Hematopoietic multipotent progenitor cell treated with erythropoietin and hydrocortisone succinate and interleukin-3 and kit ligand, for 15 days (in vitro differentiated cells): ENCODE data around the gene CNN1.

ENCODE experiments used
- DNase-seq: peaks from one replicate; pipeline ENCODE4 v3.0.0-alpha.2; 2015; ENCODE audit warnings: low spot score

CNN1 gene

GRCh38 chr19:11538232-11539036, at the start of gene CNN1:
Gene CNN1 (plus strand): TSS chr19:11538851. CDS start chr19:11538928, 77 bp downstream.
- DNase-seq = no peak

- DNase-seq = no peak
These were observed 49.3 kb upstream of the CNN1 start for GRCh38 chr19:11489378-11489777.

- DNase-seq = no peak
These were observed 43.9 kb upstream of the CNN1 start for GRCh38 chr19:11494634-11495285.

GRCh38 chr19:11495481-11495880, 43.2 kb upstream of the CNN1 start:
- DNase-seq = no peak

- DNase-seq = no peak
These were observed 42.8 kb upstream of the CNN1 start for GRCh38 chr19:11495885-11496284.

GRCh38 chr19:11496391-11497163, 42.1 kb upstream of the CNN1 start:
- peak; percentile 95 for DNase-seq

- no peak for DNase-seq
These were observed 39.4 kb upstream of the CNN1 start for GRCh38 chr19:11499220-11499726.

- DNase-seq = peak; percentile 49
These were observed 38.7 kb upstream of the CNN1 start for GRCh38 chr19:11499890-11500420.

GRCh38 chr19:11504502-11505031, 34.1 kb upstream of the CNN1 start:
- no peak for DNase-seq

GRCh38 chr19:11505032-11505503, 33.6 kb upstream of the CNN1 start:
- peak; percentile 97 for DNase-seq

GRCh38 chr19:11505504-11506100, 33.0 kb upstream of the CNN1 start, which contains the start of gene ZNF653:
Gene ZNF653 (minus strand): TSS chr19:11505839. CDS start chr19:11505786, 53 bp downstream.
- peak; percentile 98 for DNase-seq

- DNase-seq = no peak
These were observed 32.5 kb upstream of the CNN1 start for GRCh38 chr19:11506101-11506555.

- no peak for DNase-seq
These were observed 31.7 kb upstream of the CNN1 start for GRCh38 chr19:11506967-11507366.

GRCh38 chr19:11507370-11508078, 31.1 kb upstream of the CNN1 start:
- DNase-seq = no peak

- DNase-seq = no peak
These were observed 28.2 kb upstream of the CNN1 start for GRCh38 chr19:11510444-11510843.

- no peak for DNase-seq
These were observed 24.7 kb upstream of the CNN1 start for GRCh38 chr19:11513946-11514345.

GRCh38 chr19:11519138-11519537, 19.5 kb upstream of the CNN1 start:
- DNase-seq = no peak

- DNase-seq = peak; percentile 96
These were observed 9.9 kb upstream of the CNN1 start, which contains the start of gene ECSIT for GRCh38 chr19:11528551-11529341. Gene ECSIT (minus strand): TSS chr19:11529134. CDS start chr19:11519170, 9,964 bp downstream.

- DNase-seq = peak; percentile 87
These were observed 8.2 kb upstream of the CNN1 start for GRCh38 chr19:11530432-11530831.

GRCh38 chr19:11534538-11534937, 4.1 kb upstream of the CNN1 start:
- DNase-seq = no peak
